Lower lobe of right lung (tissue), 2 donors: Measurements from ENCODE around the gene RAP1GAP. TPM values are rescaled to one million over a fixed set of nuclear protein-coding genes. Genes with fewer than 3 reads are reported as not detected.

ENCODE experiments used
- ATAC-seq, 2 donors: fragments of 200-7000 bp; cut with Tn5 transposase; one replicate each; pipeline ENCODE4 v1.9.1; 2020 to 2022; ENCODE audit warnings: mild to moderate bottlenecking in 2 of 2, moderate library complexity in 2 of 2
- DNase-seq: peaks from one replicate; pipeline ENCODE4 v3.0.0-alpha.2; 2020
- H3K27ac ChIP-seq: fragments of 200-600 bp; one replicate; pipeline ENCODE4 v1.8.0; 2022
- H3K27me3 ChIP-seq: fragments of 200-600 bp; one replicate; pipeline ENCODE4 v1.8.0; 2022; ENCODE audit warnings: low read depth
- H3K36me3 ChIP-seq: fragments of 200-600 bp; one replicate; pipeline ENCODE4 v1.8.0; 2022; ENCODE audit warnings: mild to moderate bottlenecking
- H3K4me1 ChIP-seq: fragments of 200-600 bp; one replicate; pipeline ENCODE4 v1.8.0; 2022
- H3K4me3 ChIP-seq: fragments of 200-600 bp; one replicate; pipeline ENCODE4 v1.8.0; 2022; ENCODE audit warnings: mild to moderate bottlenecking
- H3K9me3 ChIP-seq: fragments of 200-600 bp; one replicate; pipeline ENCODE4 v1.8.0; 2022
- intact Hi-C: fragments of 100-400 bp; cut with DNase I; formaldehyde crosslinking; loops from one replicate; pipeline ENCODE4 v1.11.0; 2022
- total RNA-seq: library from RNA; stranded (reverse); fragmentation: NEBNext Ultra II Directional; extraction: Animal tissue kit (Norgen Biotek cat#: 25700); gene quantifications from one replicate; pipeline ENCODE4 v1.2.1, GENCODE V29; 2021
- TF ChIP-seq, protein P1 (sequence below): fragments of 200-600 bp; IDR thresholded peaks from one replicate; pipeline ENCODE4 v1.8.0; 2022; ENCODE audit warnings: antibody characterized with exemption, mild to moderate bottlenecking
- donor health status: DM: no; HTN: yes; CAD: no; lungs with severe emphysema.

Gene RAP1GAP
- total RNA-seq, 1 donor from 2014 or later: 33.7 TPM

DNA sequence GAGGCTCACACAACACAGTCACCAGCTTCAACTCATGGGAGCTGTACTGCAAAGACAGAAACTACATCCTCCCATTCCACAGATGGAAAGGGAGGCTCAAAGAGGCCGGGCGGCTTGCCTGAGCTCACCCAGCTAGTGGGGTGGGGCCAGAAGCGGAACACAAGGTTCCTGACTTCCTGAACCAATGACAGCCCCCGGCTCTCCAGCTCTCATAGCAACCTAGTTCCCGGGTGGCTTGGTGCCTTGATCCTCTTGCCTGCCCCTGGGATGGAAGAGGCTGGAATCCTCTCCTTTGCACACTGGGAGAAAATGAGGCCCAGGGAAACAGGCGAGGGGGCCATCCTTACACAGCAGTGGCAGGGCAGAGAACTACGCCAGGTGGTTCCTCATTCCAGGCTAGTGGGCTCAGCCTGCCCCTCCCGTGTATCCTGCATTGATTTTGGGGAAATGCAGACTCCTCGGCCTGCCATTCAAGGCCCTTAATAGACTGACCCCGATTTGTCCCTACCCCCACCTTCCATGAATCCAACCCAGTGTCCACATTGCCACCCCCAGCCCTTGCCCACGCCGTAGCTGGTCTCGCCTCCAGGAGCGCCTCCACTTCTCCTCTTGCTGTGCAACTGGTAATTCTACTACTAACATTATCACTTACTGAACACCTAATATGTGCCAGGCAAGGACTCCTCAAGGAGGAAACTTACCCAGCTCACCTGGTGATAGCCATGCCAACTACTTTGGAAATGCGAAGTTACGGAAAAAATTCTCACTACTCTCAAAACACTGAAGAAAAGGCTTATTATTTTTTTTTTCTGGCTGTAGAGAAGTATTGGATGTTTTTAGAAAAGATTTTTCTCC lies 5.0 kb downstream of the RAP1GAP start:
- TF ChIP-seq, protein P1, sequence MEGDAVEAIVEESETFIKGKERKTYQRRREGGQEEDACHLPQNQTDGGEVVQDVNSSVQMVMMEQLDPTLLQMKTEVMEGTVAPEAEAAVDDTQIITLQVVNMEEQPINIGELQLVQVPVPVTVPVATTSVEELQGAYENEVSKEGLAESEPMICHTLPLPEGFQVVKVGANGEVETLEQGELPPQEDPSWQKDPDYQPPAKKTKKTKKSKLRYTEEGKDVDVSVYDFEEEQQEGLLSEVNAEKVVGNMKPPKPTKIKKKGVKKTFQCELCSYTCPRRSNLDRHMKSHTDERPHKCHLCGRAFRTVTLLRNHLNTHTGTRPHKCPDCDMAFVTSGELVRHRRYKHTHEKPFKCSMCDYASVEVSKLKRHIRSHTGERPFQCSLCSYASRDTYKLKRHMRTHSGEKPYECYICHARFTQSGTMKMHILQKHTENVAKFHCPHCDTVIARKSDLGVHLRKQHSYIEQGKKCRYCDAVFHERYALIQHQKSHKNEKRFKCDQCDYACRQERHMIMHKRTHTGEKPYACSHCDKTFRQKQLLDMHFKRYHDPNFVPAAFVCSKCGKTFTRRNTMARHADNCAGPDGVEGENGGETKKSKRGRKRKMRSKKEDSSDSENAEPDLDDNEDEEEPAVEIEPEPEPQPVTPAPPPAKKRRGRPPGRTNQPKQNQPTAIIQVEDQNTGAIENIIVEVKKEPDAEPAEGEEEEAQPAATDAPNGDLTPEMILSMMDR: no peak
- intact Hi-C loops: no loop called here
- Histone ChIP-seq H3K4me3 (no peak overlapping the region), H3K27me3 (peaks cover 48% of the 10 kb centered on the region), H3K9me3 (no peaks in the 10 kb centered on the region), H3K4me1 (peaks cover 16% of the 10 kb centered on the region), H3K36me3 (no peaks in the 10 kb centered on the region), H3K27ac (no peak overlapping the region)
- DNase-seq: no peak
- ATAC-seq: no peak

DNA sequence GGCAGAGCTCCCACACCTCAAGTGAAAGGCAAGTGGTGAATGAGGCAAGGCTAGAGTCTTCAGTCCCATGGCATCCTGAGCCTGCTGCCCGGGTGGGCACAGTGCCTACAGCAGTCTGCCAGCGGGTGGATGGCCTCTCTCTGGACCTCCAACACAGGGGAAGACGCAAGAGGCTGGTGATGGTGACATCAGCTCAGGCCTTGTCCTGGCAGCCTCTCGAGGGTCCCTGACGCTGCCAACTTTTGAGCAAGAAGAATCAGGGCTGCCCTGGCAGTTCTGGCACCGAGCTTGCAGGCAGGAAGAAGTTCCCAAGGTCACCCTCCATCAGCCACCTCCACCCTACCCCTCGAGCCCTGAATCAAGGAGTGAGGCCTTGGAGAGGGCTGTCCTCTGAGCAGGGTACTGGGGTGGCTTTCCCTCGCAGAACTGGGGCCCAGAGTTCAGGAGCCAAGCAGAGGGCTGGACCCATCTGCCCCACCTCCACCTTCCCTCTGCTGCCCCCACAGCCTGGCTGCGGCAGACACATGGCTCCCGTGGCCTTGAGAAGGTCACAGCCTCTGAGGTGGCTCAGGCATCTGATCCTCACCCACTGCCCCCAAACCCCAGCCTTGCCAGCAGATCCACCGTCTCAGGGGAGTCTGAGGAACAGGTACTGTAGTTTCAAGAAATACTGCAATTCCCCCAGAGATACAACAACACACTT lies 5.8 kb downstream of the RAP1GAP start:
- no peak for DNase-seq
- H3K36me3 ChIP-seq: no peaks in the 10 kb centered on the region
- H3K27me3 ChIP-seq: peaks cover 41% of the 10 kb centered on the region
- H3K27ac ChIP-seq: no peak overlapping the region
- ATAC-seq: no peak
- no peaks in the 10 kb centered on the region for H3K9me3 ChIP-seq
- H3K4me3 ChIP-seq: no peak overlapping the region
- TF ChIP-seq, protein P1: no peak
- intact Hi-C loops: no loop called here
- H3K4me1 ChIP-seq: peaks cover 9% of the 10 kb centered on the region

DNA sequence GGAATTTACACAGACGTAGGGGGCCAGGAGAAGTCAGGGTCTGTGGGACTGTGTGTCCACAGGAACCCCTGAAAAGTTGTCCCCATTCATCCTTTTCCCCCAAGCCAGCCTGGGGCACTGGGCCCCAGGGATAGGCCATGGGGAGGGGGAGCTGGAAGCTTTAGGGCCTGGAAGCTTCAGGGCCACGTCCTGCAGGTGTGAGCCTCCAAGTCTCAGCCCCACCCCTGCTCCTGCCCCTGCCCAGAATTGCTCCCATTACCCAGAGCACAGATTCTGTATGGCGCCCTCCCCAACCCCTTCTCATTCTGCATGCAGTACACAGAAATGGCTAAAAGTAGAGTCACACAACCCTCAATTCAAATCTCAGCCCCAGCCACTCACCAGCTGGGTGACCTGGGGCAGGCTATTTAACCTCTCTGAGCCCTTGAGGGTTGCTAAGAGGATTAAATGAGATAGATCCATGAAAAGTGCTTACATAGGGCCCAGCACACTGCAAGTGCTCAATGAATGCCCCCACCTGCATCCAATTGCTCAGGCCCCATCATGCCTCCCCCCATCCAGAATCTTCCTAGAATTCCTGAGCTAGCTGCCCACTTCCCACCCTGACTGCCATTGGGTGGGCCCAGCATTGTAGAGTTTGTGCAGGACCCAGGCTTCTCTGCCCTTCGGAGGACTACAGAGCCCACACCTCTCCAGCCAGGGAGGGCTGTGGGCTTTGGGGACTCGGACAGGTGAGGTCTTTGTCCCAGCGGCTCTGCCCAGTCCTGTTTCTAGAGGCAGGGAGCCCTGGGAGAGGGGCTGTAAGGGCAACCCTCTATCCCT lies 6.5 kb downstream of the RAP1GAP start:
- Histone ChIP-seq H3K27ac (no peak overlapping the region), H3K4me3 (no peak overlapping the region), H3K9me3 (no peaks in the 10 kb centered on the region), H3K36me3 (no peaks in the 10 kb centered on the region), H3K4me1 (peaks cover 4% of the 10 kb centered on the region), H3K27me3 (peaks cover 33% of the 10 kb centered on the region)
- DNase-seq (no peak), ATAC-seq (no peak)
- intact Hi-C loops: no loop called here
- TF ChIP-seq, protein P1: no peak

DNA sequence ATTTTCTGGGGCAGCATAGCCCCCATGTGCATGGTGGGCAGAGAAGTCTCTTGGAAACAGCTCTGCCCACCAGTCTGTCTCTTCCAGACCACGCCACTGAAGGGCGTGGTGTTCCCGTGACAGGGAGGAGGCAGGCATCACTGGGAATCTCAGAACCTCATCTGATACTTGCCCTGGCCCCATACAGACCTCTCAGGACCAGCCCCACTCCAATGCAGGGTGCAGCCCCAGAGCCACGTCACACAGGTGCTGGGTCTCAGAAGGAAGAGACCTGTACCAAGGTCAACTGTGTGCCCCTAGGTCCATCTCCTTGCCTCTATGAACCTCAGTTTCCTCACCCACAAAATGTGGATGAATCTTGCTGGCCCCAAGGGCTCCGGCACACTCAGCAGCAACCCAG lies 7.3 kb downstream of the RAP1GAP start:
- TF ChIP-seq, protein P1: no peak
- Histone ChIP-seq H3K27ac (no peak overlapping the region), H3K9me3 (no peaks in the 10 kb centered on the region), H3K4me1 (peaks cover 4% of the 10 kb centered on the region), H3K4me3 (no peak overlapping the region), H3K27me3 (peaks cover 26% of the 10 kb centered on the region), H3K36me3 (no peaks in the 10 kb centered on the region)
- ATAC-seq (no peak), DNase-seq (no peak)
- intact Hi-C loops: no loop called here

DNA sequence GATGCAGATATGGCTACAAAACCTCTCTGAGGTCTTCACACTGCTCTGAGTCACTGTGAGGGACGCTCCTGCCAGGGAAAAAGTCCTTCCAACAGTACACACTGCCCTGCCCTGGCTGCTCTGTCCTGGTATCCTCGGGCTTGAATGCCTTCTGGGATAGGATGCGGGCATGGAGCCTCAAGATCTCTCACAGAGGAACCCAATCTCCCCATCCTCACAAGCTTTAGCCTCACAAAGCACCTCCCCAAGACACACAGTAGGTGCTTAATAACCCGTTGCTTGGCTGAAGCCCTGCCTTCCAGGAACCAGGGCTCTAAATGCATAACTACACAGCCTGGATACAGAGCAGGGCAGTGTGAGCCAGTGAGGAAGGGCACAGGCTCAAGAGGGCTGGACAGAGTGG lies 9.2 kb downstream of the RAP1GAP start:
- Histone ChIP-seq H3K4me1 (no peaks in the 10 kb centered on the region), H3K4me3 (no peak overlapping the region), H3K27me3 (peaks cover 11% of the 10 kb centered on the region), H3K9me3 (no peaks in the 10 kb centered on the region), H3K36me3 (no peaks in the 10 kb centered on the region), H3K27ac (no peak overlapping the region)
- DNase-seq: no peak
- TF ChIP-seq, protein P1: no peak
- intact Hi-C loops: no loop called here
- no peak for ATAC-seq
